NCI-H345 (cell line): ENCODE measurements around the gene PLP1.
A peak's percentile ranks its signal among the peaks of the same experiment; 100 is the strongest.
"Not testable (repeated sequence)": the region's sequence is repeated elsewhere in the genome, so short reads cannot be mapped to it uniquely, and the experiment has no call there.

Experiments used
- DNase-seq: peaks from one replicate; lab custom pipeline; 2025; lab: John Stamatoyannopoulos, UW

The PLP1 gene

GRCh38 chrX:103781062-103781402, 4.4 kb downstream of the PLP1 start:
- DNase-seq = no peak

GRCh38 chrX:103781706-103782105, 5.1 kb downstream of the PLP1 start:
- no peak for DNase-seq

GRCh38 chrX:103782640-103783039, 6.0 kb downstream of the PLP1 start:
- DNase-seq = no peak

- DNase-seq = no peak
These were observed 6.6 kb downstream of the PLP1 start for GRCh38 chrX:103783196-103783595.

- DNase-seq = no peak
These were observed 7.3 kb downstream of the PLP1 start for GRCh38 chrX:103783971-103784370.

- no peak for DNase-seq
These were observed 12.4 kb downstream of the PLP1 start for GRCh38 chrX:103789004-103789403.

- DNase-seq = no peak
These were observed 14.6 kb downstream of the PLP1 start for GRCh38 chrX:103791228-103791627.

GRCh38 chrX:103791826-103792485, 15.3 kb downstream of the PLP1 start:
- DNase-seq = no peak

- DNase-seq = no peak
These were observed 16.4 kb downstream of the PLP1 start for GRCh38 chrX:103792916-103793544.

GRCh38 chrX:103793545-103793940, 16.9 kb downstream of the PLP1 start:
- DNase-seq = no peak

- no peak for DNase-seq
These were observed 17.5 kb downstream of the PLP1 start for GRCh38 chrX:103794119-103794518.

- no peak for DNase-seq
These were observed 21.1 kb downstream of the PLP1 start for GRCh38 chrX:103797691-103798090.

- DNase-seq = no peak
These were observed 23.7 kb downstream of the PLP1 start for GRCh38 chrX:103800318-103800717.

GRCh38 chrX:103805860-103806259, 29.2 kb downstream of the PLP1 start:
- DNase-seq = no peak

GRCh38 chrX:103806862-103807474, 30.3 kb downstream of the PLP1 start:
- no peak for DNase-seq

GRCh38 chrX:103811858-103812257, 35.2 kb downstream of the PLP1 start:
- no peak for DNase-seq

- not testable (repeated sequence) for DNase-seq
These were observed 40.5 kb downstream of the PLP1 start for GRCh38 chrX:103817101-103817500.

- DNase-seq = peak; percentile 60
These were observed 40.9 kb downstream of the PLP1 start for GRCh38 chrX:103817502-103817901.

GRCh38 chrX:103818842-103819619, 42.4 kb downstream of the PLP1 start:
- DNase-seq = no peak

- not testable (repeated sequence) for DNase-seq
These were observed 44.2 kb downstream of the PLP1 start for GRCh38 chrX:103820802-103821201.

- no peak for DNase-seq
These were observed 47.0 kb downstream of the PLP1 start for GRCh38 chrX:103823591-103823990.

GRCh38 chrX:103825881-103826280, 49.2 kb downstream of the PLP1 start:
- no peak for DNase-seq

- no peak for DNase-seq
These were observed 51.9 kb downstream of the PLP1 start for GRCh38 chrX:103828529-103828928.
